NT2/D1 (cell line): ENCODE data around the gene CACNA1C.

Experiments
- SUZ12 ChIP-seq: IDR thresholded peaks from 2 replicates; pipeline ENCODE4 v1.6.1; 2011; ENCODE audit not compliant: insufficient read length, insufficient read depth; ENCODE audit errors: extremely low read depth
- YY1 ChIP-seq: IDR thresholded peaks from 2 replicates; pipeline ENCODE4 v1.6.1; 2011; ENCODE audit not compliant: insufficient read length, insufficient read depth

DNA sequence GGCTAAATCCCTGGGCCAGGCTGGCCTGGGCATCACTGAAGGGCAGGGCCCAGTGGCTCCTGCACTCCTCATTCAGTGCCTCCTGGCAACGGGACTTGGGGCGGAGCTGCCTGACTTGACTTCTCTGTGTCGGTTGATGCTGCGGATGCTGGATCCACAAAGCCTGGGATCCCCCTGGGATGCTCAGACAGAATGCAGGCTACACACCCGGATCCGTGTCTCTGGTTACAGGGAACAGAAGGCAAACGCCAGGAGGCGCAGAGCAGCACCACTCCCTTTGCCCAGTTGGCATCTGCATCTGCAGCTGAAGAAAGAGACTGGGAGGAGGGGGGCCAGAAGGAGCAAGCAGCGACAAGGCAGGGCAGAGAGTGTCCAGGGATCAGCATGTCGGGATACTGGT lies 587.5 kb downstream of the CACNA1C start:
- TF ChIP-seq SUZ12 (no peak), YY1 (no peak)
